Bronchial epithelial cell (primary cell): ENCODE measurements around the gene LZTS2. TPM values are rescaled to one million over a fixed set of nuclear protein-coding genes. Genes with fewer than 3 reads are reported as not detected.
"Not testable (repeated sequence)": the region's sequence is repeated elsewhere in the genome, so short reads cannot be mapped to it uniquely, and the experiment has no call there.

ENCODE experiments used
- DNase-seq: peaks from one replicate; pipeline ENCODE4 v3.0.0-alpha.2; 2010; ENCODE audit warnings: low read depth
- FAIRE-seq: peaks from 2 replicates; lab custom pipeline; 2011; peaks lifted over from hg19 to GRCh38; lab: Jason Lieb, UNC
- H3K27me3 ChIP-seq: 2 replicates; pipeline ENCODE4 v1.5.1; 2011; ENCODE audit warnings: low read length; ENCODE audit not compliant: control insufficient read depth, insufficient read depth
- H3K36me3 ChIP-seq: 2 replicates; pipeline ENCODE4 v1.5.1; 2011; ENCODE audit warnings: low read length; ENCODE audit not compliant: control insufficient read depth, insufficient read depth
- H3K4me3 ChIP-seq: 2 replicates; pipeline ENCODE4 v1.5.1; 2011; ENCODE audit warnings: mild to moderate bottlenecking, low read depth, low read length, control low read depth
- total RNA-seq: library from RNA; depleted of rRNA; stranded (reverse); fragments of >200 nt; gene quantifications from 2 replicates; pipeline ENCODE4 v1.2.1, GENCODE V29; 2014
- TF ChIP-seq, protein P1 (sequence below): IDR thresholded peaks from 2 replicates; pipeline ENCODE4 v1.5.1; 2011; ENCODE audit warnings: mild to moderate bottlenecking, moderate library complexity, low read length, control low read depth, inconsistent platforms; ENCODE audit not compliant: insufficient read depth, severe bottlenecking

LZTS2 gene
- total RNA-seq, 1 donor from 2014 or later: 30.0 TPM

DNA sequence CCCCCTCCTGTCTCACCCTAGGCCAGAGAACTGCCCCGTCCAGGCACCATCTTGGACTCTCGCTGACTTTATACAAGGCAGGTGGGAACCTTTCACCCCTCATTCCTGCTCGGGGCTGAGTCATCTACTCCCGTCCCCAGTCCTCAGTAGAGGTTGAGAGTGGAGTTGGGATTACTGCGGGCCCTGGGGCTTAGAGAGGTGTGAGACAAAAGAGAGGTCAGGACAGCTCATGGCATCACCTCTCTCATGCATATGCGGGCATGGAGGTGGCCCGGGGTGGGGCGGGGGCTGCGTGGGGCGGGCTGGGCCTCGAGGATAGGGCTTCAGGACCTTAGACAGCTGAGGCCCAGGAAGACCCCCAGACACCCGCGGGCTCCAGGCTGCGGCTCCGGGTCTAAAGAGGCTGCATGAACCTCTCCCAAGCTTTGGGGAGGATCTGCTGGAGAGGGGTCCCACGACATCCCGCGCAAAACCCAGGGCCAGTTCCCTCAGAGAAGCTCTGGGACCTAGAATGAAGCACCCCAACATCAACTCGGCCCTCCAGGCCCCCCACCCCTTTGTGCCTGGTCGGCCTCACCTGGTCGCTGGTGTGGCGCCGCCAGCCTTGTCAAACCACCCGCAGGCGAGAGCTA lies 31.0 kb downstream of the LZTS2 start:
- no peaks in the 10 kb centered on the region for H3K27me3 ChIP-seq
- FAIRE-seq: no peak

DNA sequence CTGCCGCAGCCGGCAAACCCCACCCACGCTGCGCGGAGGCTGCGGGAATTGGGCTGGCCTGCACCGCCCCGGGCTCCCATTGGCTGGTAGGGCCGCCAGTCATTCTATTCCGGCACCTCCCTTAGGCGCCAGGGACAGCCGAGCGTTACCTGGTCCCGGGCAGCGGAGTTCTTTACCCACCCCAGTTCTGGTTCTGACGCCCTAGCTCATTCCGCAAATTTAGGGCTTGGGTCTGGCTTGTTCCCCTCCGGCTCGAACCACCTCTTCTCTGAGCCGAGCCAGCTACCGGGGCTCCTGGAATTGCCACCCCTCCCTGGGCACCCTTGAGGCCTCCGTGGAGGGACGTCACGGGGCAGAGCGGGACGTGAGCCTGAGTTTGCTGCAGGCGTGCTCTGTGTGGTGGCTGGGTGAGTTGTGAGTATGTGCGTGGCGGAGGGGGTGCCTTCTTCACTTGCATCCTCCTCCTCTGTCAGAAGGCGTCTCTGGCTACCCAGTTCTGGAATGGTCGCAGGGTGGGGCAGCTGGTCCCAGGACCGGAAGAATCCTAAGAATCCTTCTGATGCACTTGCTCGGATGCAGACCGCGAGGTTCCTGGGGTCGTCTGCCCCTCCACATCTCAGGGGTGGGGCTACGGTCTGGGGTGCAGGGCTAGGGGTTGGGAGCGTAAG lies 31.7 kb downstream of the LZTS2 start, which contains the start of the genes PDZD7 and SFXN3:
Gene PDZD7 (minus strand): TSS at position 2 of the 668 bp plus-strand sequence. CDS start 910 bp downstream, outside the sequence.
Gene SFXN3 (plus strand): TSS at position 107 of the 668 bp plus-strand sequence. CDS start 3,461 bp downstream, outside the sequence.
- FAIRE-seq: no peak
- Histone ChIP-seq H3K4me3 (peak within 1 kb of the TSS; percentile 54), H3K27me3 (no peaks in the 10 kb centered on the region), H3K36me3 (peaks cover 9% of the 10 kb centered on the region)
- TF ChIP-seq, protein P1, sequence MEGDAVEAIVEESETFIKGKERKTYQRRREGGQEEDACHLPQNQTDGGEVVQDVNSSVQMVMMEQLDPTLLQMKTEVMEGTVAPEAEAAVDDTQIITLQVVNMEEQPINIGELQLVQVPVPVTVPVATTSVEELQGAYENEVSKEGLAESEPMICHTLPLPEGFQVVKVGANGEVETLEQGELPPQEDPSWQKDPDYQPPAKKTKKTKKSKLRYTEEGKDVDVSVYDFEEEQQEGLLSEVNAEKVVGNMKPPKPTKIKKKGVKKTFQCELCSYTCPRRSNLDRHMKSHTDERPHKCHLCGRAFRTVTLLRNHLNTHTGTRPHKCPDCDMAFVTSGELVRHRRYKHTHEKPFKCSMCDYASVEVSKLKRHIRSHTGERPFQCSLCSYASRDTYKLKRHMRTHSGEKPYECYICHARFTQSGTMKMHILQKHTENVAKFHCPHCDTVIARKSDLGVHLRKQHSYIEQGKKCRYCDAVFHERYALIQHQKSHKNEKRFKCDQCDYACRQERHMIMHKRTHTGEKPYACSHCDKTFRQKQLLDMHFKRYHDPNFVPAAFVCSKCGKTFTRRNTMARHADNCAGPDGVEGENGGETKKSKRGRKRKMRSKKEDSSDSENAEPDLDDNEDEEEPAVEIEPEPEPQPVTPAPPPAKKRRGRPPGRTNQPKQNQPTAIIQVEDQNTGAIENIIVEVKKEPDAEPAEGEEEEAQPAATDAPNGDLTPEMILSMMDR: no peak
- peak; percentile 83 for DNase-seq

More for the DNA sequence above, 31.0 kb downstream of the LZTS2 start:
- DNase-seq: no peak
- Histone ChIP-seq H3K36me3 (peaks cover 4% of the 10 kb centered on the region), H3K4me3 (peak overlapping the region; percentile 54)
- TF ChIP-seq, protein P1: no peak

DNA sequence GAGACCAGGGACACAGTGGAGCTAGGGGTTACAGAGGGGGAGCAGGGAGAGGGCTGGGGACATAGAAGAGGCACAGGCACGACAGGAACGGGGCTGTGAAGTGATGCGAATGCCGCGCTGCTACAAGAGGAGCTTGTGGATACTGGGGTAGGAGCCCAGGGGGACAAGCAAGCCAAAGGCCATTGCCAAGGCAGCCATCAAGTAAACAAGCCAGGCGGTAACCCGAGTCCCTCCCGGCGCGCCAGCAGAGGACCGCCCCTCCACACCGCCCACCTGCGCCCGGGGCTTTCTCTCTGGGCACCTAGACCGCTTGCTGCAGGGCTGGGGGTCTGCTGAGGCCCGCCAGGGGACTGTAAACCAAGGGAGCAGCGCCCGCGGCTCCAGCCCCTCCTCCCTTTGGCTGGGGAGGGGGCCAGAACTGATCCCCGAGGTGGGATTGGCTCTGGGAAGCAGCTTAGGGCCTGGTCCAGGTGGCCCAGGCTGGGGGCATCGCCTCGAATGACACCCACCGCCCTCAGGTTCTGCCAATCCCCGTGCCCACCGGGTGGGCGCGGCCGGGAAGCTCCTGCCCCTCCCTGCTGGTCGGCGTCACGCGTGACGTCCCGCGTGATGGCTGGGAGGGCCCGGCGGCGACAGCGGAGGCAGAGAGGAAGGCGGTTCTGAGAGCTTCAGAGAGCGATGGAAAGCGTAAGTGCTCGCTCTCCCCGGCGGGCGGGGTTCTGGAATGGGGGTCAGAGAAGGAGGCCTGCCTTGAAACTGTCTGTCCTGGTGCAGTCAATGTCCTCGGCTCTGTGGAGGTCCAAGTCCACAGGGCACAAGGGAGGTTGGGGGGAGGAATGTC lies 32.4 kb downstream of the LZTS2 start:
- FAIRE-seq: no peak
- Histone ChIP-seq H3K36me3 (peaks cover 15% of the 10 kb centered on the region), H3K4me3 (peak overlapping the region; percentile 54), H3K27me3 (no peaks in the 10 kb centered on the region)
- TF ChIP-seq, protein P1: no peak
- DNase-seq: no peak

DNA sequence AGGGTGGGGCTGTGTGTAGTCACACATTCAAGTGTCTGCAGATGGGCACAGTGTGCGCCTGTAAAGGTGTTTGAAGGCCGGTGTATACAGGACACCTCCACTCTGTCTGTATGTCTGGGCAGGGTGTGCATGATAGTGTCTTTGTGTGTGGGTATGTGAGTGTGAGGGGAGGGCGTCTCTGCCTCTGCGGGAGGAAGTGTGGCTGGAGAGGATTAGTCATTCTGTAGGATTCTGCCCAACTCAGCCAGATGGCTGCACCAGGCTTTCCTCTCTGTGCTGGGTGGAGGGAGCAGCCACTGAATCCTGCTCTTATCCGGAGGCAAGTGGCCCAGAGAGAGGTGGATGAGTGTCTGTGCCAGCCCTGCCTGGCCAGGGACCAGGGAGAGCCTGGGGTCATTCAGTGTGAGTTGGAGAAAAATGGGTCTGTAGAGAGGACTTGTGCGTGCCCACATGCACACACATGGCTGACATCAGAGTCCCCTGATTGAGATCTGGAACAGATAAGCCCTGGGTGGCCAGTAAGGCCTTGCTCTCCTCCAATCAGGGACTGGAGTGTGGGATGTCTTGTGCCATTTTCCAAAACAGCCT lies 33.1 kb downstream of the LZTS2 start:
- peak overlapping the region; percentile 54 for H3K4me3 ChIP-seq
- peaks cover 20% of the 10 kb centered on the region for H3K36me3 ChIP-seq
- no peaks in the 10 kb centered on the region for H3K27me3 ChIP-seq
- TF ChIP-seq, protein P1: no peak
- FAIRE-seq (no peak), DNase-seq (peak; percentile 79)

DNA sequence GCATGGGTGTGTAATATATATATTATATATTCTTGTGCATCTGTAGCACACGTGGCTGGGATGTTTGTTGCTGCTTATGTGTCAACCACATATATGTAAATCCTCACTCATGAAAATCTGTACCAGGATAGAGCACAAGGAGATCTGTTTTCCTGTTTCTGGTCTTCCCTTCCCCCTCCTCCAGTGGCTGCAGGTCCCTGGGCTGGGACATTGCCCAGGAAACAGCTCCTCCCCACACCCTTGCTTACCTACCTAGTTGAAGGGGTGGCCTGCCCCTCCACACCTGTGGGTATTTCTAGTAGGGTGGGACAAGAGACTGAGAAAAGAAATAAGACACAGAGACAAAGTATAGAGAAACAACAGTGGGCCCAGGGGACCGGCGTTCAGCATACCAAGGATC lies 33.7 kb downstream of the LZTS2 start:
- FAIRE-seq: no peak
- Histone ChIP-seq H3K36me3 (peaks cover 20% of the 10 kb centered on the region), H3K27me3 (no peaks in the 10 kb centered on the region), H3K4me3 (no peak overlapping the region)
- DNase-seq: no peak
- TF ChIP-seq, protein P1: no peak

DNA sequence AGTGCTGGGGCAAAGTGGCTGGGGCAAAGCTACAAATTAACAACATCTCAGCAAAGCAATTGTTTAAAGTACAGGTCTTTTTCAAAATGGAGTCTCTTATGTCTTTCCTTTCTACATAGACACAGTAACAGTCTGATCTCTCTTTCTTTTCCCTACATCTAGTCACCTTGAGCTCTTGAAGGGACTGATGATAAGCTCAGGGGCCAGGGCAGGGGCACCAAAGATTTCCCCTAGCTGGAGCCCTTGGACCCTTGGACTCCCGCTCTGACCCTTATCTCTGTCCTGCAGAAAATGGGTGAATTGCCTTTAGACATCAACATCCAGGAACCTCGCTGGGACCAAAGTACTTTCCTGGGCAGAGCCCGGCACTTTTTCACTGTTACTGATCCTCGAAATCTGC lies 34.8 kb downstream of the LZTS2 start:
- H3K36me3 ChIP-seq: peaks cover 20% of the 10 kb centered on the region
- not testable (repeated sequence) for H3K27me3 ChIP-seq, FAIRE-seq, DNase-seq, H3K4me3 ChIP-seq
